HL-60 (cell line): ENCODE results near the gene PARP6.

Experiments
- DNase-seq, 2 experiments: peaks; one replicate each; pipeline ENCODE4 v3.0.0-alpha.2; 2010 to 2020; ENCODE audit warnings: low read depth in 1 of 2, low spot score in 1 of 2
- H3K27ac ChIP-seq: fragments of 250-450 bp; sonication (Bioruptor Pico); replicated peaks from 2 replicates; pipeline ENCODE4 v1.5.1; 2020; ENCODE audit warnings: mild to moderate bottlenecking, moderate library complexity
- H3K27me3 ChIP-seq: fragments of 250-450 bp; sonication (Bioruptor Pico); 2 replicates; pipeline ENCODE4 v1.5.1; 2021; ENCODE audit warnings: mild to moderate bottlenecking, moderate library complexity; ENCODE audit not compliant: insufficient read depth, poor library complexity, severe bottlenecking
- H3K4me3 ChIP-seq: replicated peaks from 2 replicates; pipeline ENCODE4 v1.5.1; 2011; ENCODE audit warnings: mild to moderate bottlenecking, control low read depth, low read length; ENCODE audit not compliant: insufficient read depth
- GABPA ChIP-seq: IDR thresholded peaks from 2 replicates; pipeline ENCODE4 v1.6.1; 2012; ENCODE audit warnings: low read depth
- POLR2AphosphoS5 ChIP-seq: IDR thresholded peaks from 2 replicates; pipeline ENCODE4 v1.6.1; 2012; ENCODE audit warnings: low read depth
- SPI1 ChIP-seq: IDR thresholded peaks from 2 replicates; pipeline ENCODE4 v1.6.1; 2012; ENCODE audit warnings: low read depth, mild to moderate bottlenecking, borderline replicate concordance
- TF ChIP-seq, protein P1 (sequence below): IDR thresholded peaks from one replicate; pipeline ENCODE4 v1.5.1; 2011; ENCODE audit warnings: low read length, control low read depth, inconsistent platforms; ENCODE audit not compliant: insufficient read depth
- TF ChIP-seq, protein P2 (sequence below): IDR thresholded peaks from 2 replicates; pipeline ENCODE4 v1.6.1; 2012; ENCODE audit warnings: low read depth; ENCODE audit not compliant: insufficient replicate concordance

PARP6 gene

DNA sequence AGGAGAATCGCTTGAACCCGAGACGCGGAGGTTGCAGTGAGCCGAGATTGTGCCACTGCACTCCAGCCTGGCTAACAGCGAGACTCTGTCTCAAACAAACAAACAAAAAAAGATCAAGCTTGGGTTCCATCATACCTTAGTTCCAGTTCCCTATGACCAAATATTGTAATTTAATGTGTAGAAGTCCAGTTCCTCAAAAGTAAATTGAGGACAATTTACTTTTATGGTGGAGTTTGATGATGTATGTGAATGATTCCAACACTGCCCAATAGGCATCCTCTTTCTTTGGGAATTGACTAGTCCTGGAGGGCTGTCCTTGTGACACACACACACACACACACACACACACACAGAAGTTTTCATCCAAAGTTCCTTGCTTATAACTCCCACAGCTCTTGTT is 38.6 kb downstream of the PARP6 start:
- H3K27me3 ChIP-seq: no peaks in the 10 kb centered on the region
- no peak for DNase-seq
- TF ChIP-seq, protein P1, sequence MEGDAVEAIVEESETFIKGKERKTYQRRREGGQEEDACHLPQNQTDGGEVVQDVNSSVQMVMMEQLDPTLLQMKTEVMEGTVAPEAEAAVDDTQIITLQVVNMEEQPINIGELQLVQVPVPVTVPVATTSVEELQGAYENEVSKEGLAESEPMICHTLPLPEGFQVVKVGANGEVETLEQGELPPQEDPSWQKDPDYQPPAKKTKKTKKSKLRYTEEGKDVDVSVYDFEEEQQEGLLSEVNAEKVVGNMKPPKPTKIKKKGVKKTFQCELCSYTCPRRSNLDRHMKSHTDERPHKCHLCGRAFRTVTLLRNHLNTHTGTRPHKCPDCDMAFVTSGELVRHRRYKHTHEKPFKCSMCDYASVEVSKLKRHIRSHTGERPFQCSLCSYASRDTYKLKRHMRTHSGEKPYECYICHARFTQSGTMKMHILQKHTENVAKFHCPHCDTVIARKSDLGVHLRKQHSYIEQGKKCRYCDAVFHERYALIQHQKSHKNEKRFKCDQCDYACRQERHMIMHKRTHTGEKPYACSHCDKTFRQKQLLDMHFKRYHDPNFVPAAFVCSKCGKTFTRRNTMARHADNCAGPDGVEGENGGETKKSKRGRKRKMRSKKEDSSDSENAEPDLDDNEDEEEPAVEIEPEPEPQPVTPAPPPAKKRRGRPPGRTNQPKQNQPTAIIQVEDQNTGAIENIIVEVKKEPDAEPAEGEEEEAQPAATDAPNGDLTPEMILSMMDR: no peak
- TF ChIP-seq SPI1 (peak; percentile 51; the same call in 1 of the 2 replicates), POLR2AphosphoS5 (no peak)
- no peak overlapping the region for H3K27ac ChIP-seq
- no peak overlapping the region for H3K4me3 ChIP-seq

DNA sequence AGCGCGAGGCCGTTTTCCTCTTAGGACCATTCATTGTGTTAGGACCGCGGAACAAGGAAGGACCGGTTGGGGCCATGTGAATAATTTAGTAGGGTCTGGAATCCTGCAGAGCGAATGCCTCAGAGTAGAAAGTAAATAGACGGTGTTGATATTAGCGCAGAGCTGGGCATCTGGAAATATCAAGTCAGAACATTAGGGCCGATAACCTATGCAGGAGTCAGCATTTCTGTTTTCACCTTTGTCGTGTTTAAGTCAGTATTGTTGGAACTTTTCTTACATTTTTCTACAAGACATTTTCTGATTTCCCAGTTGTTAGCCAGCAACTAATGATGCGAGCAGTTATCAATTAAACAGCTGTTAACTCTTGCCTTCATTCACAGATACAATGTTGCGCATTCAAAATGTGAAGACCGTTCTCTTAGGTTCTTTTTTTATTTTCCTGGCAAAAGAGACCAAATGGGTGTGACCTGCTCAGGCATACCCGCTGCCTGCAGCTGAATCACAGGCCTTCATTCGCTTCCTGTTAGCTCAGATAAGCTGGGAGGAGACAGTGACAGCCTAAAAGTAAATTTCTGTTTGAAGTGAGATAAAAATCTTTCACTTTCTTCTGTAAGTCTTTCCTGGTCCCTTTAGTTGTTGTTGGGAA is 40.4 kb downstream of the PARP6 start:
- H3K27ac ChIP-seq: peak overlapping the region; percentile 78
- peak in 1 of 2 experiments; percentile 31 for DNase-seq

DNA sequence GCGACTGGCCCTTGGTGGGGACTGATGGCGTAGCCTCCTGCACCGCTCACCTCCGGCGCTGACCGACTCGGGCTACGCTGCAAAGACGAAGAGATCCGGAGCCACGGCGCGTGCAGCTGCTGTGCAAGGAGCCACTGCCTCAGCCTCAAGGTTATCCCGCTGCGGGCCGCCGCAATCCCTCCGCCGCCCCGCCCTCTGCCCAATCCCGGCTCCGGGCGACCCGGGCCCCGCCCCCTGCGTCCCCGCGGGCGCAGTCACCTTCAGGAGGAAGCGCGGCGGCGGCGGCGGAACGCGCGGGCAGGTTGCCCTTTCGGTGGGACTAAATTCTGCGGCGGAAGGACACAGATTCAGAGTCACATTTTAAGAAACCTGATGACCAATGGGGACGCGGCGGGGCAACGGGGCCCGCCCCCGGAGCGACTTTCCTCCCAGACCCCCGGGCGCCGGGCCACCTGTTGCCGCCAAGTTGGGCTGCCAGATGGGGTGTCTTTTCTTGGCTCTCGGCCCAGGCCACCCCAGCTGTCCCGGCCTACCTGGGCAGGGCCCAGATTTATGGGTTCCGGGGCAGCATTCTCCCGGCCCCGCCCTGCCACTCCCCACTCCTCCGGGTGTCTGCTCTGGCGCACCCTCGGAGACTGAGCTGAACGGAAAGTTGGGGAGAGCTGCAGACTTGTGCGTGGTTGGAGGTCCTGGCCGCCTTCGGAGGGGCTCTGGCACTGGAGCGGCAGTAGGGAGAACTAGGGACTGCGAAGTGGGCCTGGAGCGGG is 41.1 kb downstream of the PARP6 start, which contains the start of gene PKM:
Gene PKM (minus strand): TSS at position 125 of the 767 bp plus-strand sequence. CDS start 12,093 bp downstream, outside the sequence.
- no peaks in the 10 kb centered on the region for H3K27me3 ChIP-seq
- TF ChIP-seq, protein P1: no peak
- TF ChIP-seq SPI1 (peak; percentile 47; the same call in 1 of the 2 replicates), GABPA (no peak), POLR2AphosphoS5 (peak; percentile 93; the same call in 1 of the 2 replicates)
- TF ChIP-seq, protein P2, sequence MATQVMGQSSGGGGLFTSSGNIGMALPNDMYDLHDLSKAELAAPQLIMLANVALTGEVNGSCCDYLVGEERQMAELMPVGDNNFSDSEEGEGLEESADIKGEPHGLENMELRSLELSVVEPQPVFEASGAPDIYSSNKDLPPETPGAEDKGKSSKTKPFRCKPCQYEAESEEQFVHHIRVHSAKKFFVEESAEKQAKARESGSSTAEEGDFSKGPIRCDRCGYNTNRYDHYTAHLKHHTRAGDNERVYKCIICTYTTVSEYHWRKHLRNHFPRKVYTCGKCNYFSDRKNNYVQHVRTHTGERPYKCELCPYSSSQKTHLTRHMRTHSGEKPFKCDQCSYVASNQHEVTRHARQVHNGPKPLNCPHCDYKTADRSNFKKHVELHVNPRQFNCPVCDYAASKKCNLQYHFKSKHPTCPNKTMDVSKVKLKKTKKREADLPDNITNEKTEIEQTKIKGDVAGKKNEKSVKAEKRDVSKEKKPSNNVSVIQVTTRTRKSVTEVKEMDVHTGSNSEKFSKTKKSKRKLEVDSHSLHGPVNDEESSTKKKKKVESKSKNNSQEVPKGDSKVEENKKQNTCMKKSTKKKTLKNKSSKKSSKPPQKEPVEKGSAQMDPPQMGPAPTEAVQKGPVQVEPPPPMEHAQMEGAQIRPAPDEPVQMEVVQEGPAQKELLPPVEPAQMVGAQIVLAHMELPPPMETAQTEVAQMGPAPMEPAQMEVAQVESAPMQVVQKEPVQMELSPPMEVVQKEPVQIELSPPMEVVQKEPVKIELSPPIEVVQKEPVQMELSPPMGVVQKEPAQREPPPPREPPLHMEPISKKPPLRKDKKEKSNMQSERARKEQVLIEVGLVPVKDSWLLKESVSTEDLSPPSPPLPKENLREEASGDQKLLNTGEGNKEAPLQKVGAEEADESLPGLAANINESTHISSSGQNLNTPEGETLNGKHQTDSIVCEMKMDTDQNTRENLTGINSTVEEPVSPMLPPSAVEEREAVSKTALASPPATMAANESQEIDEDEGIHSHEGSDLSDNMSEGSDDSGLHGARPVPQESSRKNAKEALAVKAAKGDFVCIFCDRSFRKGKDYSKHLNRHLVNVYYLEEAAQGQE: peak; percentile 65
- peak; percentile 98 for DNase-seq
- H3K4me3 ChIP-seq: peak within 1 kb of the TSS; percentile 85
- H3K27ac ChIP-seq: peak within 1 kb of the TSS; percentile 95

More for the DNA sequence above, 40.4 kb downstream of the PARP6 start:
- H3K27me3 ChIP-seq: no peaks in the 10 kb centered on the region
- TF ChIP-seq, protein P1: no peak
- no peak for TF ChIP-seq GABPA
- TF ChIP-seq, protein P2: no peak
- no peak for TF ChIP-seq POLR2AphosphoS5
- no peak for TF ChIP-seq SPI1
- H3K4me3 ChIP-seq: peak overlapping the region; percentile 85
